ENCODE data around the gene LAPTM5.
"Not testable (repeated sequence)": the region's sequence is repeated elsewhere in the genome, so short reads cannot be mapped to it uniquely, and the experiment has no call there.

LAPTM5 gene

GRCh38 chr1:30757352-30758120 lies at the start of gene LAPTM5:
Gene LAPTM5, minus strand, starts transcription at chr1:30757774. Its CDS starts 29 bp downstream, at chr1:30757745.
- no peak for DNase-seq (ENCODE audit: low spot score)

GRCh38 chr1:30806381-30807317 lies 49.1 kb upstream of the LAPTM5 start:
- no peak for DNase-seq (ENCODE audit: low spot score)

GRCh38 chr1:30805304-30806003 lies 47.9 kb upstream of the LAPTM5 start:
- no peak for DNase-seq (ENCODE audit: low spot score)

- no peak for DNase-seq (ENCODE audit: low spot score)
These were observed 47.2 kb upstream of the LAPTM5 start for GRCh38 chr1:30804822-30805221.

- DNase-seq (ENCODE audit: low spot score): no peak
These were observed 46.8 kb upstream of the LAPTM5 start for GRCh38 chr1:30804352-30804751.

GRCh38 chr1:30803562-30803961 lies 46.0 kb upstream of the LAPTM5 start:
- no peak for DNase-seq (ENCODE audit: low spot score)

- DNase-seq (ENCODE audit: low spot score): peak; percentile 90
These were observed 44.2 kb upstream of the LAPTM5 start for GRCh38 chr1:30801771-30802198.

- DNase-seq (ENCODE audit: low spot score): no peak
These were observed 41.6 kb upstream of the LAPTM5 start for GRCh38 chr1:30799233-30799511.

GRCh38 chr1:30798389-30799232 lies 41.0 kb upstream of the LAPTM5 start:
- no peak for DNase-seq (ENCODE audit: low spot score)

GRCh38 chr1:30795026-30795425 lies 37.5 kb upstream of the LAPTM5 start:
- no peak for DNase-seq (ENCODE audit: low spot score)

- no peak for DNase-seq (ENCODE audit: low spot score)
These were observed 36.7 kb upstream of the LAPTM5 start for GRCh38 chr1:30794260-30794659.

- no peak for DNase-seq (ENCODE audit: low spot score)
These were observed 35.6 kb upstream of the LAPTM5 start for GRCh38 chr1:30793209-30793608.

GRCh38 chr1:30791868-30792267 lies 34.3 kb upstream of the LAPTM5 start:
- DNase-seq (ENCODE audit: low spot score): no peak

GRCh38 chr1:30790850-30791778 lies 33.5 kb upstream of the LAPTM5 start:
- no peak for DNase-seq (ENCODE audit: low spot score)

- DNase-seq (ENCODE audit: low spot score): not testable (repeated sequence)
These were observed 32.6 kb upstream of the LAPTM5 start for GRCh38 chr1:30790256-30790525.

- no peak for DNase-seq (ENCODE audit: low spot score)
These were observed 32.0 kb upstream of the LAPTM5 start for GRCh38 chr1:30789388-30790255.

GRCh38 chr1:30788580-30789387 lies 31.2 kb upstream of the LAPTM5 start:
- no peak for DNase-seq (ENCODE audit: low spot score)

- no peak for DNase-seq (ENCODE audit: low spot score)
These were observed 30.4 kb upstream of the LAPTM5 start for GRCh38 chr1:30787856-30788495.
